ENCODE measurements around the gene KAZN.

DNA sequence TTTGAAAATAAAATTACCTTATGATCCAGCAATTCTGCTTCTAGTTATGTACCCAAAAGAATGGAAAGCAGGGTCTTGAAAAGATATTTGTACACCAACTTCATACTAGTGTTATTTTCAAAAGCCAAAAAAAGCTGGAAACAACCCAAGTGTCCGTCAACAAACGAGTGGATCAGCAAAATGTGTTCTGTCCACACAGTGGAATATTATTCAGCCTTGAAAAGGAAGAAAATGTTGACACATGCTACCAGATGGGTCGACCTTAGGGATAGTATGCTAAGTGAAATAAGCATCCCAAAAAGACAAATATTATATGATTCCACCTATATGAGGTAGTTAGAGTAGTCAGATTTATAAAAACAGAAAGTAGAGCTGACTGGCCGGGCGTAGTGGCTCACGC lies 65.3 kb downstream of the KAZN start:
- TF ChIP-seq GATA3 (IDR thresholded peaks at IDR 0.05; ENCODE audit: low read depth, low read length) (no peak), GATA2 (IDR thresholded peaks at IDR 0.05; ENCODE audit: low read depth, low read length) (no peak)

Data from SH-SY5Y (cell line).